OCI-LY7 (cell line): Measurements from ENCODE around the gene CHPF2.

ENCODE experiments used
- EZH2phosphoT487 ChIP-seq: fragments of 200-600 bp; sonication (generic); IDR thresholded peaks from 2 replicates; pipeline ENCODE4 v1.6.1; 2018; ENCODE audit warnings: low read depth, borderline replicate concordance, mild to moderate bottlenecking, mixed run types, antibody characterized with exemption, low read length, moderate library complexity, mixed read lengths
- TF ChIP-seq, protein P1 (sequence below): fragments of 200-600 bp; sonication (generic); conservative IDR thresholded peaks from 2 replicates; pipeline ENCODE4 v1.5.1; 2014; ENCODE audit warnings: mild to moderate bottlenecking, antibody characterized with exemption, low read length, moderate library complexity, mixed read lengths

DNA sequence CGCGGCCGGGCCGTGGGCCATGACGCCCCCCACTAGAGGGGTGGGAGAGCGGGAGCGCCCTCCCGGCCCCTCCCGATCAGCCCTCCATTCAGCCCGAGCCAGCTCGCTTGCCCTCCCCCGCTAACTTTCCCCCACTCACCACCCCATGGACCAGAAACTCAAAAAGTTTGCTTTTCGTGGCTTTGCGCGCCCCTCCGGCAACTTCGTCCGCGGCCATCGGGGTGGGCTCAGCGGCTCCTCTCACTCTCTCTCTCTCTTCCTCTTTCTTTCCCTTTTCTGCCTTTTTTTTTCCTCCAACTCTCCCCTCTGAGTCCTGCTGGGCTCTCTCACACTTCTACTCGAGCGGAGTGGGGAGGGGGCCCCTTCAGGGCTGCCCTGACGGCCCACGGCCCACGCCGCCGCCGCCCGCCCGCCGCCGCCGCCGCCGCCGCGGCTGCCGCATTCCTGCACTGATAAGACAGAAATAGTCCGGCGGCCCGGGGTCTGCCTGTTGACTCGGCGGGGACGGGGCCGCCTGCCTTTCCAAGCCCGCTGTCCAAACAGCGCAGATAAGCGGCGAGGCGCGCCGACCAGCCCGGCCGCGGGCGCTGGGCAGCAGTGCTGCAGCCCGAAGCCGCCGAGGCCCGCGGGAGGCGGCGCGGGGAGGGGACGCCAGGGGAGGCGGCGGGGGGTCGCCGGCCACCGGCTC, 16.2 kb downstream of the CHPF2 start, which contains the start of gene SMARCD3:
- TF ChIP-seq, protein P1, sequence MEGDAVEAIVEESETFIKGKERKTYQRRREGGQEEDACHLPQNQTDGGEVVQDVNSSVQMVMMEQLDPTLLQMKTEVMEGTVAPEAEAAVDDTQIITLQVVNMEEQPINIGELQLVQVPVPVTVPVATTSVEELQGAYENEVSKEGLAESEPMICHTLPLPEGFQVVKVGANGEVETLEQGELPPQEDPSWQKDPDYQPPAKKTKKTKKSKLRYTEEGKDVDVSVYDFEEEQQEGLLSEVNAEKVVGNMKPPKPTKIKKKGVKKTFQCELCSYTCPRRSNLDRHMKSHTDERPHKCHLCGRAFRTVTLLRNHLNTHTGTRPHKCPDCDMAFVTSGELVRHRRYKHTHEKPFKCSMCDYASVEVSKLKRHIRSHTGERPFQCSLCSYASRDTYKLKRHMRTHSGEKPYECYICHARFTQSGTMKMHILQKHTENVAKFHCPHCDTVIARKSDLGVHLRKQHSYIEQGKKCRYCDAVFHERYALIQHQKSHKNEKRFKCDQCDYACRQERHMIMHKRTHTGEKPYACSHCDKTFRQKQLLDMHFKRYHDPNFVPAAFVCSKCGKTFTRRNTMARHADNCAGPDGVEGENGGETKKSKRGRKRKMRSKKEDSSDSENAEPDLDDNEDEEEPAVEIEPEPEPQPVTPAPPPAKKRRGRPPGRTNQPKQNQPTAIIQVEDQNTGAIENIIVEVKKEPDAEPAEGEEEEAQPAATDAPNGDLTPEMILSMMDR = no peak
- no peak for TF ChIP-seq EZH2phosphoT487
